Activated CD4-positive, alpha-beta T cell treated with anti-CD3 and anti-CD28 coated beads for 4 hours (primary cell): ENCODE measurements around the gene CWC22.
"Not testable (repeated sequence)": the region's sequence is repeated elsewhere in the genome, so short reads cannot be mapped to it uniquely, and the experiment has no call there.

Source experiments
- DNase-seq, 2 donors: peaks; one replicate each; pipeline ENCODE4 v3.0.0-alpha.2; 2020

Gene CWC22

DNA sequence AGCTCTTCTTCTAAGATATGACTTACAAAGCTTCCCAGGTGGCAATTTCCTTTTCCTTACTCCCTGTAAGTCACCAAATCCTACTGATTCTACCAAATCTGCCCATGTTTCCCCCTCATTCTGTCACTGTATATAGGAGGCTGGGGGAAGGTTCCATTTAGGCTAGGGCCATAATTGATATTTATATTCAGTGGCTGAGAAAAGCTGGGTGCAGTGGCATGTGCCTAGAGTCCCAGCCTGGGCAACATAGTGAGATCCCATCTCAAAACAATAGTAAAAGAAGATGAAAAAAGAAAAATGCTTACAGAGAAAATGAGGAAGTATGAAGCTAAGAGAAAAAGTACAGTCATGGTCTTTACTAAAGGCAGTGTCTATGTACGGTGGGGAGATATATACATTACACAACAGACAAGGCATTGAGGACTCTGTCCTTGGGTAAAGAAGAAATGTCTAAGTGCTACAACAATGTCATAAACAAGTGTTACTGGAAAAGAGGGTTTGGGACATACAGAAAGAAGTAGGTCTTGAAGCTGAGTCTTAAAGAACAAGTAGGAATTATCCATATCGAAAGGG, 4.8 kb downstream of the CWC22 start:
- no peak for DNase-seq

DNA sequence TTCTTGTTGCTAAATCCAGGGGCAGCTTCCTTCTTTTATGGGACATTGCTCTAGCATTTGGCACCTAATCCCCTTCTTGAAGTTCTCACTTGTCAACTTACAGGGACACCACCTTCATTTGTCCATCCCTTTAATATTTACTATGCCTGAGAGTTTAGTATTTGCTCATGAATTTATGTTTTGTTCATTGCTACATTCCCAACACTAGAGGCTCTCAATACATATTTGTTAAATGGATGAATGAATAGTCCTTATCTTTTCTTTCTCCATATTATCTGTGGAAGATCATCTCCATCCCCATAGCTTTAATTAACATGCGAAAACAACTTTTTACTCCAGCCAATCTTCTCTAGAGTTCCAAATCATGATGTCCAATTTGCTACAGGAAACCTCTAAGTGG, 5.4 kb downstream of the CWC22 start:
- no peak for DNase-seq

DNA sequence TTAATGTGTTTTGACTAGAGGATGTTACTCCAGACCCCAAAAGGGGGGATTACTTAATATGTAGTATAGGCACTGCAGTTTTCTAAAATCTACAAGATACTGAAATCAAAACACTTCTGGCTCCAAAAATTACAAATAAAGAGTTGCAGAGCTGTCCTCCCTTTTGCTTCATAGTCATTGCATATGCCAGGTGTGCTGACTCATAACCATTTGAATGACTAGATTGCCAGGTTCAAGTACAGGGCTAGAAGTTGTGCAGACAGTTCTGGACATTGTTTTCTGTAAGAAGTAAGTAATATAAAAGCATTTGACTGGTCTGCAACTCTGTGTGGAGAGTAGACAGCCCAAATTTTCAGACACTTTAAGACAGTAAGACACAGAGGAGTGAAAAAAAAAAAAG, 6.7 kb downstream of the CWC22 start:
- no peak for DNase-seq

DNA sequence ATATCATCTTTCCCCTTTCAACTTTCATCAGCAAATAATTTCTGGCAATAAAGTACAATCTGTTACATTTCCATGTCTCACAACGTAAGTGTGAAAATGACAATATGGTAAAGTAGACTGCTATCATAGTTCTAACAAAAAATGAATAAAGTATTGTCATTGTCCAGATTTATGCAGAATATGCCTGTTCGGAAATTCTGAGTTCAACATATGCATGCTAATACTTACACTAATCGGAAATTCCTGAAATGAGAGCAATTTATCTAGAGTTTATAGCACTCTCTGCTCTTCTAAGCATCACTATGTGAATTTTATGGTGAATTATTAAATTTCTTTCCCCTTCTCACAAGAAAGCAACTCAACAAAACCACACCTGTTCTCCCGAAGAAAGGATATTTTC, 8.1 kb downstream of the CWC22 start:
- DNase-seq = no peak

DNA sequence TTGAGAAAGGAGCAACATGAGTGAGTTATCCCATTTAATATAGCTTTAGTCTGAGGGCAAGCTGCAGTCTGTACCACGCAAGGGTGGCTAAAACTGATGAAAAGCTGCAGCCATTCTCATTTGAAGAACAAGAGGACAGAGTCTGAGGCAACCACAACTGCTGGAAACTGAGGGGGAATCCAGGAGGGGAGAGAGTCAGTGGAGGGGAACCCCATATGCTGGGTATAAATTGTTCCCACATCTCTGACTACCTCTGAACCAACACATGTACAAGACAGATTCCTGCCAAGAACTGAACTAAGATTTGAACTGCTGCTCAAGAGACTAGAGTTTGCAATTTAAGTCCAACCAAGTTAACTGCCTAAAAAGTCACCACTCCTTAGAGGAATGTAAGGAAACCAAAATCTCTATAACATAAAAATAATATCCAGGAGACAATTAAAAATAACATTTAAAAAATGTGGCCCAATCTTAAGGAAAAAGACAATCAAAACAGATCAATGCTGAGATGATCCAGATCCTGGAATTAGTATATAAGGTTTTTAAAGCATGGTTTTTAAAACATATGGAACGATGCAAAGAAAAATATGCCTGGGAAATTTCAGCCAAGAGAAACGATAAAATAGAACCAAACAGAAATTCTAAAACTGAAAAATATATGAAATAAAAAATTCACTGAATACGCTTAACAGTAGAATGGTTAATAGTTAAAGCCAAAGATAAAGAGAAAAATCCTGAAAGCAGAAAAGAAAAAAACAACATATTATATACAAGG, 11.2 kb downstream of the CWC22 start:
- DNase-seq = no peak

DNA sequence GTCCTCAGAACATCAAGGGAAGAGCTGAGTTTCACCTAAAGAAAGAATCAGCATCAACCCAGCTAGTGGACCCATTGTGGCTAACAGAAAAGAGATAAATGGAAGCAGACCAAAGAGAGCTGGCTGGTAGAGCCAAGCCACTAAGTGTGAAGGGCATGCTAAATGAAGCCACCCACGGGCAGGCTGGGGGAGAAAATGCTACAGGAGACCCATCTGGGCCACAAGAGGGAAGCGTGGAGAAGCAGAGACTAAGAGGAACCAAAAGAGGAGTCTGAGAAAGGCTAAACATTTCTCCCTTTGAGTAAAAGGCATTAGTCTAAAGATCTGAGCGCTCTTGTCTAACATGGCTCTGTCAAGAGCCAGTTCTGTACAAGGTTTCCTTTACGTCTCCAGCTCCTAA, 15.8 kb downstream of the CWC22 start:
- no peak for DNase-seq

DNA sequence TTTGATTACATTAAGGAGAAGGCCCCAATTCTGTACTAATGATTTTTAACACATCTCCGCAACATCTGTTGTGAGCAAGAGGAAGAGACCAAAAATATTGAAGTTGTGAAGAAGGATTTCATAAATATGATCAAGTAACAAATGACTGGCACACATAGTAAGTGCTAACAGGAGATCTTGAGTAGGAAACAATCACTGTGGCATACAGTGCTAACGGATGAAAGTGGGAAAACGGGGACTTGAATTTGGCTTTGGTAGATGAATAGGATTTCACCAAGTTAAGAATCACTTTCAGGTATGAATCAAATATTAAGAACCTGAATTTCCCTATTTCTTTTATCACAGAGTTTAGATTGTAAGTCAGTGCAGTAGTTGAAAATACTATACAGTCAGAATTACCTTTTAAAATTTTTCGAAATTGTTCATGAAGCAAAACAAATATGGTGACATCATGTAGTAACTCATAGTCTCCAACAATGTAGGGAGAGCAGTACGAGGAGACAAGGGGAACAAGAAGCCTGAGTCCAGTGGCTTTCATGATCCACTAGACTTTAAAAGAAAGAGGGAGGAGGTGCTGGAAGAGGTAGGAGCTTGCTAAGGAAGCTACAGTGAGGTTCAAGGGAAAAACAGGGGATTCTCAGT, 16.3 kb downstream of the CWC22 start:
- no peak for DNase-seq

DNA sequence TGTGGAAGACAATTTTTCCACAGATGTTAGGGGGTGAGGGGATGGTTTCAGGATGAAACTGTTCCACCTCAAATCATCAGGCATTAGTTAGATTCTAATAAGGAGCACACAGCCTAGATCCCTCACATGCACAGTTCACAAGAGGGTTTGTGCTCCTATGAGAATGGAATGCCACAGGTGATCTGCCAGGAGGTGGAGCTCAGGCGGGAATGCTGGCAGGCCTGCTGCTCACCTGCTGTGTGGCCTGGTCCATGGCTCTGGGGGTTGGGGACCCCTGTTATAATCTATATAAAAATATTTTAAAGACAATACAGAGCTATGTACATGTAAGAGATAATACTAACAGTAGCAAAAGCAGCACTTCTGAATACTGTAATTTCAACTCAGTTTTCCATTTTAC, 19.2 kb downstream of the CWC22 start:
- no peak for DNase-seq

DNA sequence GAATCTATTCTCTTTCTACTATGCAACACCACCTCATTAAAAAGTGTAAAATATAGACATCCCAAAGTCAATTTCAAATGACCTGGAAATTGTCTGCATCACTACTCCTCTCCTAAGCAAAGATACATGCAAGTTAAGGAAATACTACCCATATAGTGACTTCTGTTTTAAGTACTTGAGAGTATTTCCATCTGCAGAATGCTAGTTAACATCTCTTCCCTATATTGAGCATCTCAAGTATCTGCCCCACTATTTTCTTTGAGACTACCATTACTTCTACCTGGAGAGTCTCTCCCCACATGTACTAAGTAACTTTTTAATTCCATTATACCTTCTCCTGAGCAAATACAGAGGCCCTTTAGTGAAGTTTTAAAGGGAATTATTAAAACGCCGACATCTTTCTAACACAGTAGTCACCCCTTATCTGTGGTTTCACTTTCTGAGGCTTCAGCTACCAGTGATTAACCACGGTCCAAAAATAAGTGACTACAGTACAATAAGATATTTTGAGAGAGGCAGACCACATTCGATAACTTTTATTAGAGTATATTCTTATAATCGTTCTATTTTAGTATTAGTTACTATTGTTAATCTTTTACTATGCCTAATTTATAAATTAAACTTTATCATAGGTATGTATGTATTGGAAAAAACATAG, 21.8 kb downstream of the CWC22 start:
- DNase-seq = no peak

DNA sequence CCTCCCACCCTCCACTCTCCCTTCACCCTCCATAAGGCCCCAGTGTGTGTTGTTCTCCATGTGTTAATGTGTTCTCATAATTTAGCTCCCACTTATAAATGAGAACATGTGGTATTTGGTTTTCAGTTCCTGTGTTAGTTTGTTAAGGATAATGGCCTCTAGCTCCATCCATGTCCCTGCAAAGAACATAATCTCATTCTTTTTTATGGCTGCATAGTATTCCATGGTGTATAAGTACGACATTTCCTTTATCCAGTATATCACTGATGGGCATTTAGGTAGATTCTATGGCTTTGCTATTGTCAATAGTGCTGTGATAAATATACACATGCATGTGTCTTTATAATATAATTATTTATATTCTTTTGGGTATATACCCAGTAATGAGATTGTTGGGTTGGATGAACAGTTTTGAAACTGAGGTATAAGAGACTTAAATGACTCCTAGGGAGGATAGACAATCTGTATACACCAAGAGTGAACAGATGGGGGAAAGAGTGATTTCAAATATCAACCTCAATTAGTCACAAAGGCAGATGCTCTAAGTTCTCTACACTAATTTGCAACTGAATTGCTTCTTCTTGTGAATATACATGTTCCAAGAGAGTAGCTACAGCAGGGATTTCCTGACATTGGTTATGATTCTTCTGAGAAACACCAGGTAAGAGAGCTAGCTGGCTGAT, 23.7 kb downstream of the CWC22 start:
- DNase-seq = no peak

DNA sequence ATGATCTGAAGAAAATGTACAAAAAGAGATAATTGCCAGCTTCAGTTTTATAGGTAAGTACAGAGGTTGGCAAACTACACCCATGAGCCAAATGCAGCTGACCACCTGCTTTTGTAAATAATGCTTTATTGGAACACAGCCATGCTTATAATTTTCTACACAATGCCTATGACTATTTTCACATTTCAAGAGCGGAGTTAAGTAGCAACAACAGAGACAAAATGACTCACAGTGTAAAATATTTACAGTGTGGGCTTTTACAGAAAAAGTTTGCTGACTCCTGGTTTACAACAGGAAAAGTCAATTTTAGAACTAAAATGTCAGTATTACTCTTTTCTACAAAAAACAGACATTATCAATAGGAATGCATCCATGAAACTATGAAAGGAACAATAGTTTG, 26.0 kb downstream of the CWC22 start:
- no peak for DNase-seq

DNA sequence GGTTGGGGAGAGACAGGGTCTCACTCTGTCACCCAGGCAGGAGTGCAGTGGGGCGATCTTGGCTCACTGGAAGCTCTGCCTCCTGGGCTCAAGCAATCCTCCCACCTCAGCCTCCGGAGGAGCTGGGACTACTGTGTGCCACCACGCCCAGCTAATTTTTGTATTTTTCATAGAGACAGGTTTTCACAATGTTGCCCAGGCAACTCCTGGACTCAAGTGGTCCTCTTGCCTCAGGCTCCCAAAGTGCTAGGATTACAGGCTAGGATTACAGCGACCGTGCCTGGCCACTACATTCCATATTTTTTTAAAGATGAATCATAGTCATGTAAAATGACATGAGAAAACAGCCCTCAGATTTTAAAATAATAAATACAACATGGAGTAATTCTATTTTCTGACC, 32.3 kb downstream of the CWC22 start:
- no peak for DNase-seq

DNA sequence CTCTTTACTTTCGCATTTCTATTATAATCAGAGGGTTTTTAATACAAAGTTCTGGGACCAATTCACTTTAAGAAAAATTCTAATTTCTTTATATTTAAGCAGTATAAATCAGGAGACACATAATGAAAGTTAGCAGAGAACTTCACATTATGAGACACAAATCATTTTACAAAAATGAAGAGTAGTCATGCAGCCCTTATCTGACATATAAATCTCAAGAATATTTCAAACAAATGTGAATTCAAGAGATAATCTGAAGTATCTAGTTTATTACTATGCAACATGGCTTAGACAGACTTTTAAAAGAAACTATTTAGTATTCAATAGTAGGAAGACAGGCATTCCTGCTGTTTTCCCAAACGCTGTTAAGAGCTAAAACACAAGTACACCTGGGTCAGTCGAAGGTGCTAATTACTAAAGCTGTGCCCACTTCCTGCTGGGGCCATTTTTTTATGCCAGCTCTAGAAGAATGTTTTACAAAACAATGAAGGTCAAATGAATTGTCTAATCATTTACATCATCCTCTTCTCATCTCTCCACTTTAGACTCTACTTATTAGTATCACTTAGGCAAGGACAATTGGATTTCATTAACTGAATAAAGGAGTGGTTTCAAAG, 40.2 kb downstream of the CWC22 start:
- DNase-seq = no peak

DNA sequence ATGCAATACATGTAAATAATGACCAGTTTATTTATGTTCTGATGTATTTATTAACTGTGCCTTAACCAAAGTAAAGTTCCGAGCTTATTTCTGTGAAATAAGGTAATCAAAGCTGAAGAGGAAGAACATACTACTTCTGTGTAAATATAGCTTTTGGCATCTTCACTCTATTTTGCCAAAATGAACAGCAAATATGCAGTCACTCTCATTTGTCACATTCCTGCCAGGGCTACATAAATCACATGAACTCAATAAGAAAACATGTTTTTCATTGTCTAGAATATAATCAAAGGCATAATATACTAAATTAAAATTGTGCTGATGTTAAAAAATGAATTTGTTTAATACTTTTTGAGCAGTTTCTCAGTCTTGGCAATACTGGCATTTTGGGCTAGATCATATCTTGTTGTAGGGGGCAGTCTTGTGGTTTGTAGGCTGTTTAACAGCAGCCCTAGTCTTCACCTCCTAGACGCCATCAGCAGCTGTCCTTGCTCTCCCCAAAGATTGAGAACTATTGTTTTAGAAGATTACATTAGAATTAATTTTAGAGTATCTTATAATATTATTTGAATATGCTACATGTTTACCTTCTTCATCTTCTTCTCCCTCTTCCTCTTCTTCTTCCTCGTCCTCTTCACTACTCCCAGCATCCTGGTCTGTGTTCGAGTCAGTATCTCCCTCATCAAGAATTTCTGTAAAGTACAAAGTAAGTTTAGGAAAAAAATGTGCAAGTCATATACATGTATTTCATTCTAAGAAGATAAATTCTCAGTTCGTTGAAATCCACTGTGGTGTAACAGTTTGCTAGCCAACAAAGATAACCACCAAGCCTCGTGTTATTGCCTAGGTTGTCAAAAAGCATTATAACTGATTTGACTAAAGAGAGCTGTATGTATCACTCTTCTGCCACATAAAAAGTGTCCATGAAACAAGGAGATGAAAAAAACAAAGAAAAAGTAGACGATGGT, 41.5 kb downstream of the CWC22 start:
- no peak for DNase-seq

DNA sequence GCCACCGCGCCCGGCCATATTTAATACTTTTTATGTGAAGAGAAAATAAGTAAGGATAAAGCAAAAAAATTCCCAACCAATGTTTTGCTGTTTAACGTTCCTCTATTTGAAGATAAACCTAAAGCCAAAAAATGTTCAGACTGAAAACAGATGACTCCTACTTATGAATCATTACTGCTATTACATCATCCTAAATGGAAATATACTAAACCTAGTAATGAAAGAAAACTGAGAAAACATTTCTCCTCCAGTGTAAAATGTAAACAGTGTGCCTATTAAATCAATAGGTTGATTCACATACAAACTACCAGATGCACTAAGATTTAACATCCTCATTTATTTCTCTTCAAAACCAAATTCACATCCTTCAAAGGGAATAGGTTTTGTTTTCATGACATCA, 43.5 kb downstream of the CWC22 start:
- DNase-seq = no peak

DNA sequence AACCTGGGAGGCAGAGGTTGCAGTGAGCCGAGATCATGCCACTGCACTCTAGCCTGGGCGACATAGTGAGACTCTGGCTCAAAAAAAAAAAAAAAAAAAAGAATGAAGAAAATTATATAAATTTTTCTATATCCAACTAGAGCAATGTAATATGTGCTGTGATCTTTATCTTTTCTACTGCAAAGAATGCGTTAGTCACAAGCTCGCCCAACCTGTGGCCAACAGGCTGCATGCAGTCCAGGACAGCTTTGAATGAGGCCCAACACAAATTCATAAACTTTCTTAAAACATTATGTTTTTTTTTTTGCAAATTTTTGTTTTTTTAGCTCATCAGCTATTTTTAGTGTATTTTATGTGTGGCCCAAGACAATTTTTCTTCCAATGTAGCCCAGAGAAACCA, 48.8 kb downstream of the CWC22 start:
- DNase-seq = not testable (repeated sequence)

DNA sequence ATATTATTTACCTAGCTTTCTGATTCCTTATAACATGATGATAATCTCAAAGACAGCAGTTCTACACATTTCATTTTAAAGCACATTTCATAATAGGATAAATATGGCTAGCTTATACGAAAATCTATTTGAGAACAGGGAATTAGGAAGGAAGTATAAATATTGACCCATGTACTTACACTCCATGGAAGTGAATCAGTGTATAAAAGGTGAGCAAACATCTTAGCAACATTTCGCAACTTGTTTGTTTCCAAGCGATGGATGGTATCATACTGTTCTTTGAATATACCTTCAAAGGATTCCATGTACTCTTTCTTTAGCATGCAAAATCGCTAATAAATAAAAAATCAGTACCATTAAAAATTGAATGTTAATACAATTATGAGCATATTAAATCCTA, 53.1 kb downstream of the CWC22 start:
- no peak for DNase-seq

DNA sequence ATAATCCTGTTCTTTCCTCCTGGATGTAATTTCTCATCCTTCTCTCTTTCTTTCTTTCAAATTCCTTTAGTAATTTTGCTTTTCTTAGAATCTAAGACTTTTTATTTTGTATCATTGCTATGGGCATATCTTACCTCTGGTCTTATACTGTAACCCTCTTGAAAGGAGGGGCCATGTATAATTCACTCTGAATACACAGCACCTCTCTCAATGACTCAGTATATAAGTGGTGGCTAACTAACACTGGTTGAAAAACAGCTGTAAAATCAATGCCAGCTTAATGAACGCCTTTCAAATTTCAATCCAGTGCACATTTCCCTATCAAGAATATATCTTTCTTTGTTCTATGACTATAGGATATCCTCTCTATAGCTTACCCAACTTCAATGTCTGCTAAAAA, 53.7 kb downstream of the CWC22 start:
- DNase-seq = no peak

DNA sequence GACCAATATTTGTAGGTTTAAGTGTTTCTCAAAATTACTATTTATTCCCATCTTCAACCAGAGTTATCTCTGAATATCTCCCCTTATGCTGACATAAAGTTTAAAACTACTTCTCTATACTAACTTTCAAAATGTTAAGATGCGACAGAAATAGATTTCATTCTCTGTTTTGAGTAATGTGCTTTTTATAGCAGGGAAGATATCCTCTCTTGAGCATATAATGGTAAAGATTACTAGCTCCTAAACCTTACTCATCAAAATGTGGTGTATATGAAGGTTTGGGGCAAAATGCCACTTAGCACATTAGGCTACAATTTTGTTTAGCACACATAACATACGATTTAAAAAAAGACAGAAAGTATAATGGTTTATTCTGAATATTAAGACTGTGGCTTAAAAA, 54.4 kb downstream of the CWC22 start:
- no peak for DNase-seq

DNA sequence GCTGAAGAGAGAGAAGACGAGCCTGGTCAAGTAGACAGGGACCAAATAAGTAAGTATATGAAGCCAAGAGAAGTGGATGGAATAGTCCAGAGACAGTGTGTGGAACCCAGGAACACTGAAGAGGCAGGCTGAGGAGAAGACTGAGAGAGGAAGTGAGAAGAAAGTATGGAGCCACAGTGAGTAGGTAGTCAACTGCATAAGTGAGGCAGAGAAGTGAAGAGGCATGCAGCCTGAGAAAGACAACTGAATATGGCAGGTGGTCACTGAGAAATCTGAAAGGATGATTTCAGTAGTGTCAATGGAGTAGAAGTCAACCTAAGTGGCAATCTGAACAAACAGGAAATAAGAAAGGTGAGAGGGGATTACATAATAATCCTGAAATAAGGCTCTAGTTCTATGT, 55.4 kb downstream of the CWC22 start:
- no peak for DNase-seq

DNA sequence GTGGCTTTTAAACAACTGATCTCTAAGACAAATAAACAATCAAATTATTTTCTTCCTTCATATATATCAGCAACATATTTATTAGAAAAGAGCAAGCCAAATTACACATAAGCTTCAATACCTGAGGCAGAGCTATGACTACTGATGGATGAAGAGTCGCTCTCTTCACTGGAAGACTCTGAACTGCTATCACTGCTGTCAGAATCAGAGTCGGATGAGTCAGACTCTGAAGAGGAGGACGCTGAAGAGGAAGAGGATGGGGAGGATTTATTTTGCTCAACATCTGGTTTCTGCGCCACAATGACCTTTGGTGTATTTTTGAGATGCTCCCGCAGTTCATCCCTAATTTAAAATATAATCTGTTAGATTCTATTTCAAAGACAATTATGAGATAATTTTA, 56.7 kb downstream of the CWC22 start:
- DNase-seq = no peak

DNA sequence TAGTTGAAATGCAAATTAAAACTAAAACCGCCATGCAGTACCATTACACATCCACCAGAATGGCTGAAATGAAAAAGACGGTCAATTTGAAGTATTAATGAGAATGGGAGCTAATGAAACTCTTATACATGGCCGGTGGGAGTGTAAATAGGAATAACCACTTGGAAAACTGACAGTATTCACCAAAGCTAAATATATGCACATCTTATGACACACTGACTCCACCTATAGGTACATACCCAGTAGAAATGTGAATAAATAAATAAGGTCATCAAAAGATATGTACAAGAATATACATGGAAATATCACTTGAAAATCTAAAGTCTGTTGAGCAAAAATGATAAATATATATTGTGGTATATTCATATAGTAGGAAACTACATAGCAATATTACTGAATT, 57.7 kb downstream of the CWC22 start:
- no peak for DNase-seq
